SK-N-SH (cell line): Measurements from ENCODE around the gene SOX18. TPM values are rescaled to one million over a fixed set of nuclear protein-coding genes. Genes with fewer than 3 reads are reported as not detected.

Experiments
- CTCF ChIA-PET: fragments of 300-600, 350-600 bp; formaldehyde crosslinking; extraction: SDS; loops from one replicate; lab custom pipeline; 2021; lab: Yijun Ruan, JAX
- POLR2A ChIA-PET: fragments of 350-600 bp; sonication (Branson Sonifier 250); formaldehyde crosslinking; extraction: SDS; loops from one replicate; lab custom pipeline; 2020; ENCODE audit warnings: antibody characterized with exemption, inconsistent platforms; lab: Yijun Ruan, JAX
- DNase-seq: peaks from one replicate; pipeline ENCODE4 v3.0.0; 2012
- H2AFZ ChIP-seq: fragments of 200-600 bp; sonication (generic); 2 replicates; pipeline ENCODE4 v1.8.1; 2016; ENCODE audit warnings: antibody characterized with exemption, mild to moderate bottlenecking, low read depth
- H3F3A ChIP-seq: fragments of 200-600 bp; sonication (generic); replicated peaks from 2 replicates; pipeline ENCODE3; 2016; ENCODE audit warnings: antibody characterized with exemption, mild to moderate bottlenecking; ENCODE audit not compliant: insufficient read depth
- H3K27ac ChIP-seq, 2 experiments: fragments of 200-500 bp in 1 of 2; fragments of 200-600 bp in 1 of 2; sonication (Bioruptor generic) in 1 of 2; sonication (generic), shearing (Covaris generic) in 1 of 2; 2 replicates each; pipeline versions ENCODE4 v1.5.1 to v1.6.1; 2014 to 2016; ENCODE audit warnings: low read depth in 2 of 2, inconsistent platforms in 1 of 2, low read length in 1 of 2, mild to moderate bottlenecking in 1 of 2, mixed read lengths in 1 of 2
- H3K27me3 ChIP-seq: fragments of 200-600 bp; sonication (generic), shearing (Covaris generic); 2 replicates; pipeline ENCODE4 v1.6.1; 2016; ENCODE audit warnings: mixed run types; ENCODE audit not compliant: insufficient read depth
- H3K36me3 ChIP-seq, 2 experiments: fragments of 200-500 bp in 1 of 2; fragments of 200-600 bp in 1 of 2; sonication (Bioruptor generic) in 1 of 2; sonication (generic) in 1 of 2; replicated peaks in 1 of 2; 2 replicates each; pipeline versions ENCODE3 to v1.5.1; 2014 to 2016; ENCODE audit warnings: low read length in 1 of 2, mild to moderate bottlenecking in 1 of 2; ENCODE audit not compliant: insufficient read depth in 2 of 2, control insufficient read depth in 1 of 2
- H3K4me1 ChIP-seq, 2 experiments: fragments of 200-500 bp in 1 of 2; fragments of 200-600 bp in 1 of 2; sonication (Bioruptor generic) in 1 of 2; sonication (generic), shearing (Covaris generic) in 1 of 2; 2 replicates each; pipeline versions ENCODE4 v1.5.1 to v1.6.1; 2014 to 2016; ENCODE audit warnings: low read depth in 1 of 2, low read length in 1 of 2, mixed run types in 1 of 2; ENCODE audit not compliant: insufficient read depth in 2 of 2, control insufficient read depth in 1 of 2
- H3K4me2 ChIP-seq: fragments of 200-600 bp; sonication (generic), shearing (Covaris generic); 2 replicates; pipeline ENCODE4 v1.6.1; 2017; ENCODE audit warnings: mixed run types
- H3K4me3 ChIP-seq, 2 experiments: fragments of 200-500 bp in 1 of 2; fragments of 200-600 bp in 1 of 2; sonication (Bioruptor generic) in 1 of 2; sonication (generic), shearing (Covaris generic) in 1 of 2; 2 replicates each; pipeline versions ENCODE4 v1.5.1 to v1.8.1; 2014 to 2016; ENCODE audit warnings: low read depth in 2 of 2, inconsistent platforms in 1 of 2, low read length in 1 of 2, mild to moderate bottlenecking in 1 of 2, mixed read lengths in 1 of 2, moderate library complexity in 1 of 2
- H3K79me2 ChIP-seq: fragments of 200-600 bp; sonication (generic); 2 replicates; pipeline ENCODE4 v1.8.1; 2017; ENCODE audit warnings: mild to moderate bottlenecking; ENCODE audit not compliant: insufficient read depth
- H3K9ac ChIP-seq: fragments of 200-600 bp; sonication (generic); 2 replicates; pipeline ENCODE4 v1.6.1; 2017; ENCODE audit warnings: mixed run types
- H3K9me2 ChIP-seq: fragments of 200-600 bp; sonication (generic); 2 replicates; pipeline ENCODE4 v1.6.1; 2017; ENCODE audit warnings: mixed run types
- H3K9me3 ChIP-seq: fragments of 200-600 bp; sonication (generic); 2 replicates; pipeline ENCODE4 v1.6.1; 2017; ENCODE audit warnings: mixed run types, mild to moderate bottlenecking, moderate library complexity
- H4K20me1 ChIP-seq: fragments of 200-600 bp; sonication (generic); 2 replicates; pipeline ENCODE4 v1.6.1; 2017; ENCODE audit warnings: mild to moderate bottlenecking, mixed run types; ENCODE audit not compliant: insufficient read depth
- ELF1 ChIP-seq: IDR thresholded peaks from 2 replicates; pipeline ENCODE4 v1.4.0; 2012
- FOSL2 ChIP-seq: IDR thresholded peaks from 2 replicates; pipeline ENCODE4 v1.4.0; 2012; ENCODE audit warnings: low read depth, mild to moderate bottlenecking, moderate library complexity, borderline replicate concordance
- FOXJ3 ChIP-seq: sonication (generic); formaldehyde crosslinking; IDR thresholded peaks from 2 replicates; pipeline ENCODE4 v1.5.1; 2020; ENCODE audit warnings: mild to moderate bottlenecking, missing genetic modification reagents
- FOXM1 ChIP-seq: IDR thresholded peaks from 2 replicates; pipeline ENCODE4 v1.4.0; 2012; ENCODE audit warnings: low read depth, mild to moderate bottlenecking
- JUND ChIP-seq: IDR thresholded peaks from 2 replicates; pipeline ENCODE4 v1.4.0; 2012
- NRF1 ChIP-seq: IDR thresholded peaks from 2 replicates; pipeline ENCODE4 v1.6.1; 2012; ENCODE audit warnings: low read depth, mild to moderate bottlenecking, low read length
- POLR2AphosphoS5 ChIP-seq: IDR thresholded peaks from 2 replicates; pipeline ENCODE4 v1.6.1; 2012; ENCODE audit warnings: low read depth, low read length
- RCOR1 ChIP-seq: fragments of 150-350 bp; IDR thresholded peaks from 2 replicates; pipeline ENCODE4 v1.6.1; 2017; ENCODE audit warnings: antibody characterized with exemption, low read length
- RFX5 ChIP-seq: IDR thresholded peaks from 2 replicates; pipeline ENCODE4 v1.6.1; 2012; ENCODE audit warnings: mild to moderate bottlenecking, improper control_type of control experiment, low read length
- RXRA ChIP-seq: IDR thresholded peaks from 2 replicates; pipeline ENCODE4 v1.4.0; 2012; ENCODE audit warnings: low read depth, mild to moderate bottlenecking, borderline replicate concordance
- TAF1 ChIP-seq: IDR thresholded peaks from 2 replicates; pipeline ENCODE4 v1.6.1; 2012; ENCODE audit warnings: low read depth, mild to moderate bottlenecking, low read length, moderate library complexity, borderline replicate concordance
- WGBS: methylation state at CpG from one replicate; pipeline ENCODE4 v1.1.6; 2017; ENCODE audit warnings: low lambda C conversion rate; 5-methylcytosine and 5-hydroxymethylcytosine counted together
- polyA plus RNA-seq, 3 experiments: library from polyadenylated mRNA; depleted of rRNA; stranded (reverse); fragments of >200 nt; gene quantifications; 2 replicates each; pipeline ENCODE4 v1.2.3, GENCODE V29; 2012
- TF ChIP-seq, protein P1 (sequence below): IDR thresholded peaks from 2 replicates; pipeline ENCODE4 v1.4.0; 2012; ENCODE audit warnings: low read depth, borderline replicate concordance
- TF ChIP-seq, protein P2 (sequence below): IDR thresholded peaks from 2 replicates; pipeline ENCODE4; 2012
- TF ChIP-seq, protein P3 (sequence below): fragments of 200-600 bp; sonication (generic); IDR thresholded peaks from 2 replicates; pipeline ENCODE4 v1.6.1; 2017; ENCODE audit warnings: antibody characterized with exemption, mild to moderate bottlenecking, moderate library complexity

Gene SOX18
- polyA plus RNA-seq, 1 of the 3 experiments (the other 2 are of a cell fraction): not detected

- peak; percentile 79 for DNase-seq
- Histone ChIP-seq H3K9me2 (no peaks in the 10 kb centered on the region), H3K27ac (0 out of 4 replicates have a peak overlapping the region, but pooled peaks of 1 of the 2 experiments have one; percentile 8), H3K9ac (no peak overlapping the region), H2AFZ (no peak overlapping the region), H3K27me3 (no peaks in the 10 kb centered on the region), H3K9me3 (no peaks in the 10 kb centered on the region), H3K4me3 (no peak overlapping the region), H3K36me3 (no peaks in the 10 kb centered on the region), H3K79me2 (no peaks in the 10 kb centered on the region), H3K4me2 (no peak overlapping the region), H3F3A (no peaks in the 10 kb centered on the region), H3K4me1 (peaks cover 0 to 28% of the 10 kb centered on the region in 2 experiments; a peak in 1 of 4 replicates), H4K20me1 (no peaks in the 10 kb centered on the region)
- ChIA-PET CTCF (interaction anchor here (0.9 to 2.6 kb wide), 6 partner anchors 8 to 29 kb away, joined by 3 to 12 read pairs (median 8); no protein-coding TSS in a partner anchor), POLR2A (no interaction called here)
- TF ChIP-seq RXRA (no peak), POLR2AphosphoS5 (no peak), FOXM1 (no peak), RFX5 (no peak), ELF1 (no peak), TAF1 (no peak)
- TF ChIP-seq, protein P1, sequence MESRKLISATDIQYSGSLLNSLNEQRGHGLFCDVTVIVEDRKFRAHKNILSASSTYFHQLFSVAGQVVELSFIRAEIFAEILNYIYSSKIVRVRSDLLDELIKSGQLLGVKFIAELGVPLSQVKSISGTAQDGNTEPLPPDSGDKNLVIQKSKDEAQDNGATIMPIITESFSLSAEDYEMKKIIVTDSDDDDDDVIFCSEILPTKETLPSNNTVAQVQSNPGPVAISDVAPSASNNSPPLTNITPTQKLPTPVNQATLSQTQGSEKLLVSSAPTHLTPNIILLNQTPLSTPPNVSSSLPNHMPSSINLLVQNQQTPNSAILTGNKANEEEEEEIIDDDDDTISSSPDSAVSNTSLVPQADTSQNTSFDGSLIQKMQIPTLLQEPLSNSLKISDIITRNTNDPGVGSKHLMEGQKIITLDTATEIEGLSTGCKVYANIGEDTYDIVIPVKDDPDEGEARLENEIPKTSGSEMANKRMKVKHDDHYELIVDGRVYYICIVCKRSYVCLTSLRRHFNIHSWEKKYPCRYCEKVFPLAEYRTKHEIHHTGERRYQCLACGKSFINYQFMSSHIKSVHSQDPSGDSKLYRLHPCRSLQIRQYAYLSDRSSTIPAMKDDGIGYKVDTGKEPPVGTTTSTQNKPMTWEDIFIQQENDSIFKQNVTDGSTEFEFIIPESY: no peak
- TF ChIP-seq, protein P2, sequence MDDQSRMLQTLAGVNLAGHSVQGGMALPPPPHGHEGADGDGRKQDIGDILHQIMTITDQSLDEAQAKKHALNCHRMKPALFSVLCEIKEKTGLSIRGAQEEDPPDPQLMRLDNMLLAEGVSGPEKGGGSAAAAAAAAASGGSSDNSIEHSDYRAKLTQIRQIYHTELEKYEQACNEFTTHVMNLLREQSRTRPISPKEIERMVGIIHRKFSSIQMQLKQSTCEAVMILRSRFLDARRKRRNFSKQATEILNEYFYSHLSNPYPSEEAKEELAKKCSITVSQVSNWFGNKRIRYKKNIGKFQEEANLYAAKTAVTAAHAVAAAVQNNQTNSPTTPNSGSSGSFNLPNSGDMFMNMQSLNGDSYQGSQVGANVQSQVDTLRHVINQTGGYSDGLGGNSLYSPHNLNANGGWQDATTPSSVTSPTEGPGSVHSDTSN: no peak
- 37% methylated on average over 10 of the region's 16 CpGs for WGBS
Observed at GRCh38 chr20:64091770-64092169, 42.3 kb upstream of the SOX18 start.

- POLR2A ChIA-PET: interaction anchor here (0.6 kb wide), 1 partner anchor 293 kb away, joined by 3 read pairs; no protein-coding TSS in a partner anchor
- Histone ChIP-seq H3K9me3 (no peaks in the 10 kb centered on the region), H3K27ac (peak overlapping the region in 1 of 2 experiments; percentile 36; a peak in 1 of 4 replicates), H3K36me3 (no peaks in the 10 kb centered on the region), H3K9ac (no peak overlapping the region), H3K9me2 (no peaks in the 10 kb centered on the region)
- TF ChIP-seq, protein P3, sequence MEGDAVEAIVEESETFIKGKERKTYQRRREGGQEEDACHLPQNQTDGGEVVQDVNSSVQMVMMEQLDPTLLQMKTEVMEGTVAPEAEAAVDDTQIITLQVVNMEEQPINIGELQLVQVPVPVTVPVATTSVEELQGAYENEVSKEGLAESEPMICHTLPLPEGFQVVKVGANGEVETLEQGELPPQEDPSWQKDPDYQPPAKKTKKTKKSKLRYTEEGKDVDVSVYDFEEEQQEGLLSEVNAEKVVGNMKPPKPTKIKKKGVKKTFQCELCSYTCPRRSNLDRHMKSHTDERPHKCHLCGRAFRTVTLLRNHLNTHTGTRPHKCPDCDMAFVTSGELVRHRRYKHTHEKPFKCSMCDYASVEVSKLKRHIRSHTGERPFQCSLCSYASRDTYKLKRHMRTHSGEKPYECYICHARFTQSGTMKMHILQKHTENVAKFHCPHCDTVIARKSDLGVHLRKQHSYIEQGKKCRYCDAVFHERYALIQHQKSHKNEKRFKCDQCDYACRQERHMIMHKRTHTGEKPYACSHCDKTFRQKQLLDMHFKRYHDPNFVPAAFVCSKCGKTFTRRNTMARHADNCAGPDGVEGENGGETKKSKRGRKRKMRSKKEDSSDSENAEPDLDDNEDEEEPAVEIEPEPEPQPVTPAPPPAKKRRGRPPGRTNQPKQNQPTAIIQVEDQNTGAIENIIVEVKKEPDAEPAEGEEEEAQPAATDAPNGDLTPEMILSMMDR: no peak
- TF ChIP-seq RCOR1 (no peak), FOXJ3 (CRISPR knock-in tag) (no peak), JUND (no peak), FOSL2 (no peak), NRF1 (no peak)
- TF ChIP-seq, all 33 proteins: peak for 0
- no peak for DNase-seq
- no peaks in the 10 kb centered on the region for H4K20me1 ChIP-seq
- WGBS: 54% methylated on average over 5 of the region's 19 CpGs
- CTCF ChIA-PET: interaction anchor here (0.9 to 2.6 kb wide), 7 partner anchors 8 to 34 kb away, joined by 3 to 12 read pairs (median 7); no protein-coding TSS in a partner anchor
- H3F3A ChIP-seq: no peaks in the 10 kb centered on the region
- no peak overlapping the region for H3K4me2 ChIP-seq
- H2AFZ ChIP-seq: no peak overlapping the region
- H3K27me3 ChIP-seq: no peaks in the 10 kb centered on the region
- H3K4me3 ChIP-seq: no peak overlapping the region
- peaks cover 0 to 28% of the 10 kb centered on the region in 2 experiments; a peak in 1 of 4 replicates for H3K4me1 ChIP-seq
- no peaks in the 10 kb centered on the region for H3K79me2 ChIP-seq
Observed at GRCh38 chr20:64091340-64091739, 41.9 kb upstream of the SOX18 start.
